SU-DHL-6 (cell line): Measurements from ENCODE around the gene WNT10A.

Experiments used
- H2AFZ ChIP-seq: fragments of 200-600 bp; sonication (generic); 2 replicates; pipeline ENCODE4 v1.6.1; 2014; ENCODE audit warnings: low read depth, mild to moderate bottlenecking, moderate library complexity, mixed read lengths, antibody characterized with exemption, low read length; ENCODE audit not compliant: severe bottlenecking
- H3F3A ChIP-seq: fragments of 200-600 bp; shearing (Covaris generic); 2 replicates; pipeline ENCODE4 v1.6.0; 2016; ENCODE audit warnings: antibody characterized with exemption, mild to moderate bottlenecking; ENCODE audit not compliant: insufficient read depth
- H3K27ac ChIP-seq: fragments of 200-600 bp; sonication (generic); 2 replicates; pipeline ENCODE4 v1.5.1; 2016; ENCODE audit warnings: low read depth, mild to moderate bottlenecking, low read length, moderate library complexity, mixed read lengths
- H3K27me3 ChIP-seq: fragments of 200-600 bp; sonication (generic), shearing (Covaris generic); 2 replicates; pipeline ENCODE4 v1.6.0; 2014; ENCODE audit warnings: mild to moderate bottlenecking, low read length
- H3K36me3 ChIP-seq: fragments of 200-600 bp; sonication (generic); 2 replicates; pipeline ENCODE4 v1.6.1; 2014; ENCODE audit warnings: mild to moderate bottlenecking, low read length, mixed read lengths
- H3K4me2 ChIP-seq: fragments of 300-600, 200-600 bp; shearing (Covaris generic), sonication (generic); 2 replicates; pipeline ENCODE4 v1.6.0; 2014; ENCODE audit warnings: low read length, low read depth, mild to moderate bottlenecking; ENCODE audit not compliant: poor library complexity, severe bottlenecking
- H3K4me3 ChIP-seq: fragments of 200-600 bp; sonication (generic); 2 replicates; pipeline ENCODE4 v1.5.1; 2014; ENCODE audit warnings: antibody characterized with exemption, low read length, mild to moderate bottlenecking, mixed read lengths; ENCODE audit not compliant: insufficient read depth, poor library complexity, severe bottlenecking
- H3K79me2 ChIP-seq: fragments of 200-600 bp; sonication (generic); 2 replicates; pipeline ENCODE4 v1.6.1; 2014; ENCODE audit warnings: mild to moderate bottlenecking, low read length, moderate library complexity; ENCODE audit not compliant: insufficient read depth
- H3K9ac ChIP-seq: fragments of 200-600 bp; sonication (generic); 2 replicates; pipeline ENCODE4 v1.7.0; 2014; ENCODE audit warnings: mild to moderate bottlenecking, low read length
- H3K9me2 ChIP-seq: fragments of 200-600 bp; sonication (generic); replicated peaks from 2 replicates; pipeline ENCODE4 v1.6.1; 2014; ENCODE audit warnings: low read length; ENCODE audit not compliant: insufficient read depth
- H3K9me3 ChIP-seq: fragments of 200-600 bp; sonication (generic); 2 replicates; pipeline ENCODE4 v1.6.1; 2014; ENCODE audit warnings: low read length, mixed read lengths; ENCODE audit not compliant: insufficient read depth
- H4K20me1 ChIP-seq: fragments of 200-600 bp; sonication (generic); 2 replicates; pipeline ENCODE4 v1.6.1; 2014; ENCODE audit warnings: low read depth, mild to moderate bottlenecking, antibody characterized with exemption, low read length, moderate library complexity, mixed read lengths
- CTCF ChIP-seq: fragments of 200-600 bp; sonication (generic); IDR thresholded peaks from one replicate; pipeline ENCODE4 v1.5.1; 2017; ENCODE audit warnings: antibody characterized with exemption, mild to moderate bottlenecking, low read length, moderate library complexity; ENCODE audit not compliant: insufficient read depth, poor library complexity, severe bottlenecking
- EZH2phosphoT487 ChIP-seq: fragments of 200-600 bp; sonication (generic), shearing (Covaris generic); conservative IDR thresholded peaks from 2 replicates; pipeline ENCODE4 v1.6.1; 2018; ENCODE audit warnings: mild to moderate bottlenecking, antibody characterized with exemption, low read length, moderate library complexity, mixed read lengths

The WNT10A gene

GRCh38 chr2:218882461-218882816 lies 1.8 kb downstream of the WNT10A start:
- H3K9ac ChIP-seq: peak overlapping the region; percentile 92
- TF ChIP-seq CTCF (no peak), EZH2phosphoT487 (no peak)
- no peak overlapping the region for H2AFZ ChIP-seq
- peak overlapping the region; percentile 68 for H3K4me3 ChIP-seq
- H3K4me2 ChIP-seq: peak overlapping the region; percentile 82
- H3K9me2 ChIP-seq: no peaks in the 10 kb centered on the region
- H3F3A ChIP-seq: peaks cover 62% of the 10 kb centered on the region
- peak overlapping the region; percentile 98 for H3K27ac ChIP-seq
- H4K20me1 ChIP-seq: no peaks in the 10 kb centered on the region
- no peaks in the 10 kb centered on the region for H3K27me3 ChIP-seq
- H3K79me2 ChIP-seq: peaks cover 25% of the 10 kb centered on the region; the same call in 1 of the 2 replicates
- no peaks in the 10 kb centered on the region for H3K9me3 ChIP-seq
- H3K36me3 ChIP-seq: no peaks in the 10 kb centered on the region

- H3K9ac ChIP-seq: peak overlapping the region; percentile 92
- H3K79me2 ChIP-seq: peaks cover 26% of the 10 kb centered on the region; the same call in 1 of the 2 replicates
- H3K4me2 ChIP-seq: peak overlapping the region; percentile 82
- H3F3A ChIP-seq: peaks cover 67% of the 10 kb centered on the region
- no peaks in the 10 kb centered on the region for H4K20me1 ChIP-seq
- no peaks in the 10 kb centered on the region for H3K27me3 ChIP-seq
- TF ChIP-seq CTCF (no peak), EZH2phosphoT487 (no peak)
- no peak overlapping the region for H2AFZ ChIP-seq
- peak overlapping the region; percentile 98 for H3K27ac ChIP-seq
- no peaks in the 10 kb centered on the region for H3K36me3 ChIP-seq
- H3K9me2 ChIP-seq: no peaks in the 10 kb centered on the region
- no peaks in the 10 kb centered on the region for H3K9me3 ChIP-seq
- peak overlapping the region; percentile 68 for H3K4me3 ChIP-seq
Measured at GRCh38 chr2:218882866-218883366, 2.3 kb downstream of the WNT10A start.

- peaks cover 65% of the 10 kb centered on the region for H3F3A ChIP-seq
- H3K9ac ChIP-seq: peak overlapping the region; percentile 92
- TF ChIP-seq EZH2phosphoT487 (no peak), CTCF (no peak)
- H3K4me3 ChIP-seq: peak overlapping the region; percentile 68
- H3K9me2 ChIP-seq: no peaks in the 10 kb centered on the region
- H3K4me2 ChIP-seq: peak overlapping the region; percentile 91
- H4K20me1 ChIP-seq: no peaks in the 10 kb centered on the region
- no peaks in the 10 kb centered on the region for H3K9me3 ChIP-seq
- peaks cover 32% of the 10 kb centered on the region; the same call in 1 of the 2 replicates for H3K79me2 ChIP-seq
- no peaks in the 10 kb centered on the region for H3K27me3 ChIP-seq
- peak overlapping the region; percentile 98 for H3K27ac ChIP-seq
- H3K36me3 ChIP-seq: no peaks in the 10 kb centered on the region
- H2AFZ ChIP-seq: peak overlapping the region; percentile 44
Measured at GRCh38 chr2:218883491-218884490, 3.1 kb downstream of the WNT10A start.
